Measurements from ENCODE around the gene USP53.
"Not testable (repeated sequence)": the region's sequence is repeated elsewhere in the genome, so short reads cannot be mapped to it uniquely, and the experiment has no call there.

The USP53 gene

GRCh38 chr4:119321921-119322687 is 109.6 kb downstream of the USP53 start, which contains the start of gene FABP2:
FABP2 (minus strand) TSS chr4:119322138; CDS start chr4:119322102, 36 bp downstream.
- no peak for FAIRE-seq

- no peak for FAIRE-seq
These were observed 116.2 kb downstream of the USP53 start for GRCh38 chr4:119328695-119329094.

DNA sequence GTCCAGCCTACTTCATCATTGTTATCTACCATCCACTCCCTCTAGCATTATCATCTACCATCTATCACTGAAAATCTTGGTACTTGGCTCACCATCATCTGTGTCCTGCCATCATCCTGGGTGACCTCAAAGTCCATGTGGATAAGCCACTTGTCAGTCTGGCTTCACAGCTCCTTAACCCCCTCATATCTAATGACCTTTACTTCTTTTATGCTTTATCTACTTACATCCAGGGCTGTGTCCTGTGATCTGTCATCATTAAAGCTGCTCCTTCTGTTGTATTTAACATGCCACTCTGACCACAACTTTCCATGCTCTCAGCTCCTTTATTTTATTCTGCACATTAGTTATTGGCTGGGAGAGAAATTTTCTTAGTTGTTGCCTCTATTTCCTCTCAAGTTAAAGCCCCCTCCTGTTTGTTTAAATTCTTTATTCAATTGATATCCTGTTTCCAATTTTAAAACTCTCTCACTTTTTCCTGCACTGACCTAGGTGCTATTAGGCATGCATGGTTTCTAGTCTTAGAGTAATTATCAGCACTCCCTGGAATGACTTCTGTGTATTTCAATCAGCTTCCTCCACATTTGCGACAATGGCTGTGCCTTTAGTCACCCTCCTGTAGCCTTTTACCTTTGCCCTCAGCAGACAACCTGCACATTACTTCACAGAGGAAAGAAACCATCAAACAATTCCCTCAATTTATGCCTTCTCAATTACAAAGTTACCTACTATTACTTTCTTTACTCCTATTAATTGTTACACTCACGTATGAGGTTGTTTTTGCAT is 117.5 kb downstream of the USP53 start:
- no peak for FAIRE-seq

DNA sequence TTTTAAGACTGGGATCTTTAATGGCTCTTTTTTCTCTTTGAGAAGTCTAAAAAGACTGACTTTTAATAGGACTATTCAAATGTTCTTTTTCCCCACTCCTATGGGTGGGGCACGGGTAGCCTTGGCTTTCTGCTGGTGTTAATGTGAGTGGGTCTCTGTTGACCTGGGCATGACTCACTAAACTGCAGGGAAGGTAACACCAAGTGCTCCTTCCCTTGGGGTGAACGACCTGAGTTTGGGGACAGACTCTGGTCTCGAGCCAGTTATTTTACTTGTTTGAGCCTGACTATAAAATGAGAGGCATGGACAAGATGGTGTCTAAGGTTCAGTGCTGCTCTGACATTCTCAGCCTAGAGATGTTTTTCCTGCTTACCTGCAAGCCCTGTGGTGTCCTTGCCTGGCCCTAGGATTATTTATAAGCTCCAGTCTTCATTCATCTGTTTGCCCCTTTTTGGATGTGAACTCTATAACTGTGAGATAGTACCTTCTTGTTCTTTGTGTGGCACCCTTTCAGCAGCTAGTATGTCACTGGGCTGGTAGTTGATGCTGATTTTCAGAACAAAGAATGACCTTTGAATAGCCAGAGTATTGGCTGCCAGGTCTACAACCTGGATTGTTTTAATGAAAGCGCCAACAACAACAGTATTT is 123.9 kb downstream of the USP53 start:
- not testable (repeated sequence) for FAIRE-seq

- no peak for FAIRE-seq
These were observed 124.5 kb downstream of the USP53 start for GRCh38 chr4:119337010-119337409.

- not testable (repeated sequence) for FAIRE-seq
These were observed 127.4 kb downstream of the USP53 start for GRCh38 chr4:119339895-119340294.

DNA sequence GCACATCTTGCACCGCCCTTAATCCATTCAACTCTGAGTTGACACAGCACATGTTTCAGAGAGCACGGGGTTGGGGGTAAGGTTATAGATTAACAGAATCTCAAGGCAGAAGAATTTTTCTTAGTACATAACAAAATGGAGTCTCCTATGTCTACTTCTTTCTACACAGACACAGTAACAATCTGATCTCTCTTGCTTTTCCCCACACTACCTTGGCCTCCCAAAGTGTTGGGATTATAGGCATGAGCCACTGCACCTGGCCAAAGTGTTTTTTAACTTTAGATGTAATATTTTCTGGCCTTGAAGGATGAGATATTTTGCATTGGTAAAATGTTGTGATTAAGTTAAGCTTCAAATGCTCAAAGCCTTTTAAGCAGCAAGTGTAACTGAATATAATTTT is 130.8 kb downstream of the USP53 start:
- not testable (repeated sequence) for FAIRE-seq
